Cardiac fibroblast (primary cell): Measurements from ENCODE around the gene AKAP17A.

ENCODE experiments used
- DNase-seq, 2 donors: peaks; one replicate each; pipeline versions ENCODE4 v3.0.0 to v3.0.0-alpha.2; 2010; ENCODE audit warnings: low read depth in 2 of 2
- H3K4me3 ChIP-seq, 2 donors: replicated peaks in 1 of 2; 1 replicate in 1 of 2; 2 replicates in 1 of 2; pipeline ENCODE4 v1.5.1; 2011; ENCODE audit warnings: low read depth in 2 of 2, low read length in 2 of 2, mild to moderate bottlenecking in 2 of 2, moderate library complexity in 1 of 2
- CTCF ChIP-seq: IDR thresholded peaks from one replicate; pipeline ENCODE4 v1.5.1; 2011; ENCODE audit warnings: low read depth, mild to moderate bottlenecking, low read length, inconsistent platforms

Gene AKAP17A

GRCh38 chrX:1600406-1601050 lies 9.1 kb downstream of the AKAP17A start:
- no peak overlapping the region for H3K4me3 ChIP-seq
- TF ChIP-seq CTCF, result no peak
- DNase-seq, result no peak

- TF ChIP-seq CTCF, result no peak
- DNase-seq, result no peak
- H3K4me3 ChIP-seq, result no peak overlapping the region
Observed at GRCh38 chrX:1601051-1601767, 9.8 kb downstream of the AKAP17A start.

GRCh38 chrX:1601768-1602085 lies 10.3 kb downstream of the AKAP17A start:
- no peak for TF ChIP-seq CTCF
- DNase-seq, result no peak

GRCh38 chrX:1602299-1602698 lies 10.9 kb downstream of the AKAP17A start:
- TF ChIP-seq CTCF, result no peak
- H3K4me3 ChIP-seq, result no peak overlapping the region
- no peak for DNase-seq

More at GRCh38 chrX:1601768-1602085, 10.3 kb downstream of the AKAP17A start:
- H3K4me3 ChIP-seq, result no peak overlapping the region

GRCh38 chrX:1606496-1606895 lies 15.1 kb downstream of the AKAP17A start:
- DNase-seq, result no peak
- H3K4me3 ChIP-seq, result no peak overlapping the region
- TF ChIP-seq CTCF, result no peak

GRCh38 chrX:1609311-1609710 lies 17.9 kb downstream of the AKAP17A start:
- TF ChIP-seq CTCF, result no peak
- DNase-seq, result no peak
- no peak overlapping the region for H3K4me3 ChIP-seq
